ENCODE results near the gene ORAI1. TPM values are rescaled to one million over a fixed set of nuclear protein-coding genes. Genes with fewer than 3 reads are reported as not detected.

The ORAI1 gene
- total and polyA plus RNA-seq, 2 of the 13 experiments (the other 11 are each of a cell fraction or from before 2014, with no cell fraction given) = 9.2 to 17.2 TPM

DNA sequence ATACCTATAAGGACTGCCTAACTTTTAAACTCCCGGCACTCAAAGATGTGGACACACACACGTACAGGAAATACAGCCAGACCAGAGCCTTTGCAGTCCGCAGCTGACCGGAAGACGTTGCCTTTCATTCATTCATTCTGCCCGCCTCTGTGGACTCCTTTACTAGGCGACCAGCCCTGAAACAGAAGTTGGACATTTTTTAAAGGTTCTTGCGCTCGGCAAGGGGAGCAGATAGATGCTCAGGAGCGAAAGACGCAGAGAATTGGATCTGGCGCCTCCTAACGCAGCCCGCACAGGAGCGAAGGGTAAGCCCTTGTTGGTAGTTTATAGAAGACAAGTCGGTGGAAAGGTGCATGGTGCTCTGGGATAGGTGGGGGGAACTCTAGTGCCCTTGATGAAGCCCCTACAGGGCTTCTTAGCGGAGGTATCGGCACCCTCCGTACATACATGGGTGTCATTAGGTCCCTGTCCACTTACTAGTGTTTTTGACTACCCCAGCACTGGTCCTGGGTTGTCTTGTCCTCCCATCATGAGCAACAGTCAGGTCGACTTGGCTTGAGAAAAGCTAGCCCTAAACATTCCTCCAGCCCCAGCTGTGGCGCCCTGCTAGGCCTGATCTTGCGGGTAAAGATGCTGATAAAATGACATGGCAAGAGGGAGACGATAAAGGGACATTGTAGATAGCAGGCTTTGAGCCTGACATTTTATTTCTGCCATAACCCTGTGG is 45.2 kb upstream of the ORAI1 start, which contains the start of gene KDM2B (continued):
- TF ChIP-seq, protein P1, sequence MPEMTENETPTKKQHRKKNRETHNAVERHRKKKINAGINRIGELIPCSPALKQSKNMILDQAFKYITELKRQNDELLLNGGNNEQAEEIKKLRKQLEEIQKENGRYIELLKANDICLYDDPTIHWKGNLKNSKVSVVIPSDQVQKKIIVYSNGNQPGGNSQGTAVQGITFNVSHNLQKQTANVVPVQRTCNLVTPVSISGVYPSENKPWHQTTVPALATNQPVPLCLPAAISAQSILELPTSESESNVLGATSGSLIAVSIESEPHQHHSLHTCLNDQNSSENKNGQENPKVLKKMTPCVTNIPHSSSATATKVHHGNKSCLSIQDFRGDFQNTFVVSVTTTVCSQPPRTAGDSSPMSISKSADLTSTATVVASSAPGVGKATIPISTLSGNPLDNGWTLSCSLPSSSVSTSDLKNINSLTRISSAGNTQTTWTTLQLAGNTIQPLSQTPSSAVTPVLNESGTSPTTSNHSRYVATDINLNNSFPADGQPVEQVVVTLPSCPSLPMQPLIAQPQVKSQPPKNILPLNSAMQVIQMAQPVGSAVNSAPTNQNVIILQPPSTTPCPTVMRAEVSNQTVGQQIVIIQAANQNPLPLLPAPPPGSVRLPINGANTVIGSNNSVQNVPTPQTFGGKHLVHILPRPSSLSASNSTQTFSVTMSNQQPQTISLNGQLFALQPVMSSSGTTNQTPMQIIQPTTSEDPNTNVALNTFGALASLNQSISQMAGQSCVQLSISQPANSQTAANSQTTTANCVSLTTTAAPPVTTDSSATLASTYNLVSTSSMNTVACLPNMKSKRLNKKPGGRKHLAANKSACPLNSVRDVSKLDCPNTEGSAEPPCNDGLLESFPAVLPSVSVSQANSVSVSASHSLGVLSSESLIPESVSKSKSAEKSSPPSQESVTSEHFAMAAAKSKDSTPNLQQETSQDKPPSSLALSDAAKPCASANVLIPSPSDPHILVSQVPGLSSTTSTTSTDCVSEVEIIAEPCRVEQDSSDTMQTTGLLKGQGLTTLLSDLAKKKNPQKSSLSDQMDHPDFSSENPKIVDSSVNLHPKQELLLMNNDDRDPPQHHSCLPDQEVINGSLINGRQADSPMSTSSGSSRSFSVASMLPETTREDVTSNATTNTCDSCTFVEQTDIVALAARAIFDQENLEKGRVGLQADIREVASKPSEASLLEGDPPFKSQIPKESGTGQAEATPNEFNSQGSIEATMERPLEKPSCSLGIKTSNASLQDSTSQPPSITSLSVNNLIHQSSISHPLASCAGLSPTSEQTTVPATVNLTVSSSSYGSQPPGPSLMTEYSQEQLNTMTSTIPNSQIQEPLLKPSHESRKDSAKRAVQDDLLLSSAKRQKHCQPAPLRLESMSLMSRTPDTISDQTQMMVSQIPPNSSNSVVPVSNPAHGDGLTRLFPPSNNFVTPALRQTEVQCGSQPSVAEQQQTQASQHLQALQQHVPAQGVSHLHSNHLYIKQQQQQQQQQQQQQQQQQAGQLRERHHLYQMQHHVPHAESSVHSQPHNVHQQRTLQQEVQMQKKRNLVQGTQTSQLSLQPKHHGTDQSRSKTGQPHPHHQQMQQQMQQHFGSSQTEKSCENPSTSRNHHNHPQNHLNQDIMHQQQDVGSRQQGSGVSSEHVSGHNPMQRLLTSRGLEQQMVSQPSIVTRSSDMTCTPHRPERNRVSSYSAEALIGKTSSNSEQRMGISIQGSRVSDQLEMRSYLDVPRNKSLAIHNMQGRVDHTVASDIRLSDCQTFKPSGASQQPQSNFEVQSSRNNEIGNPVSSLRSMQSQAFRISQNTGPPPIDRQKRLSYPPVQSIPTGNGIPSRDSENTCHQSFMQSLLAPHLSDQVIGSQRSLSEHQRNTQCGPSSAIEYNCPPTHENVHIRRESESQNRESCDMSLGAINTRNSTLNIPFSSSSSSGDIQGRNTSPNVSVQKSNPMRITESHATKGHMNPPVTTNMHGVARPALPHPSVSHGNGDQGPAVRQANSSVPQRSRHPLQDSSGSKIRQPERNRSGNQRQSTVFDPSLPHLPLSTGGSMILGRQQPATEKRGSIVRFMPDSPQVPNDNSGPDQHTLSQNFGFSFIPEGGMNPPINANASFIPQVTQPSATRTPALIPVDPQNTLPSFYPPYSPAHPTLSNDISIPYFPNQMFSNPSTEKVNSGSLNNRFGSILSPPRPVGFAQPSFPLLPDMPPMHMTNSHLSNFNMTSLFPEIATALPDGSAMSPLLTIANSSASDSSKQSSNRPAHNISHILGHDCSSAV (CRISPR knock-in tag; IDR thresholded peaks at IDR 0.05; ENCODE audit: borderline replicate concordance) = 0 out of 2 replicates have a peak, but pooled peaks have one; percentile 52
- no peak for TF ChIP-seq NCOA5 (CRISPR knock-in tag; IDR thresholded peaks at IDR 0.05)
- no peak for TF ChIP-seq ZNF143 (CRISPR knock-in tag; IDR thresholded peaks at IDR 0.05)
- TF ChIP-seq ZNF296 (CRISPR knock-in tag; conservative IDR thresholded peaks at IDR 0.05) = no peak
- TF ChIP-seq ARHGAP35 (CRISPR knock-in tag; IDR thresholded peaks at IDR 0.05; ENCODE audit: borderline replicate concordance) = no peak
- TF ChIP-seq ZNF619 (CRISPR knock-in tag; IDR thresholded peaks at IDR 0.05) = no peak
- no peak for TF ChIP-seq ZNF720 (CRISPR knock-in tag; IDR thresholded peaks at IDR 0.05)
- no peak for TF ChIP-seq KDM3A (CRISPR knock-in tag; IDR thresholded peaks at IDR 0.05; ENCODE audit: low read depth)
- TF ChIP-seq, protein P2, sequence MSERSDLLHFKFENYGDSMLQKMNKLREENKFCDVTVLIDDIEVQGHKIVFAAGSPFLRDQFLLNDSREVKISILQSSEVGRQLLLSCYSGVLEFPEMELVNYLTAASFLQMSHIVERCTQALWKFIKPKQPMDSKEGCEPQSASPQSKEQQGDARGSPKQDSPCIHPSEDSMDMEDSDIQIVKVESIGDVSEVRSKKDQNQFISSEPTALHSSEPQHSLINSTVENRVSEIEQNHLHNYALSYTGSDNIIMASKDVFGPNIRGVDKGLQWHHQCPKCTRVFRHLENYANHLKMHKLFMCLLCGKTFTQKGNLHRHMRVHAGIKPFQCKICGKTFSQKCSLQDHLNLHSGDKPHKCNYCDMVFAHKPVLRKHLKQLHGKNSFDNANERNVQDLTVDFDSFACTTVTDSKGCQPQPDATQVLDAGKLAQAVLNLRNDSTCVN (CRISPR knock-in tag; IDR thresholded peaks at IDR 0.05; ENCODE audit: borderline replicate concordance) = no peak
- 0 out of 2 replicates have a peak, but pooled peaks have one; percentile 27 for TF ChIP-seq MIER2 (CRISPR knock-in tag; IDR thresholded peaks at IDR 0.05)
- no peak for TF ChIP-seq ZNF781 (CRISPR knock-in tag; IDR thresholded peaks at IDR 0.05; ENCODE audit: borderline replicate concordance, not compliant biosample characterization)
- TF ChIP-seq KDM5B (CRISPR knock-in tag; IDR thresholded peaks at IDR 0.05; ENCODE audit: borderline replicate concordance) = no peak
- TF ChIP-seq ZFP41 (CRISPR knock-in tag; IDR thresholded peaks at IDR 0.05; ENCODE audit: borderline replicate concordance) = no peak
- no peak for TF ChIP-seq RFX1 (IDR thresholded peaks at IDR 0.05)
- no peak for TF ChIP-seq ZNF260 (CRISPR knock-in tag; IDR thresholded peaks at IDR 0.05; ENCODE audit: borderline replicate concordance, low read depth)
- no peak for TF ChIP-seq SNRNP70 (IDR thresholded peaks at IDR 0.05; ENCODE audit: low read depth, low read length)
- no peak for TF ChIP-seq FOXO1 (CRISPR knock-in tag; IDR thresholded peaks at IDR 0.05)
- TF ChIP-seq, protein P3, sequence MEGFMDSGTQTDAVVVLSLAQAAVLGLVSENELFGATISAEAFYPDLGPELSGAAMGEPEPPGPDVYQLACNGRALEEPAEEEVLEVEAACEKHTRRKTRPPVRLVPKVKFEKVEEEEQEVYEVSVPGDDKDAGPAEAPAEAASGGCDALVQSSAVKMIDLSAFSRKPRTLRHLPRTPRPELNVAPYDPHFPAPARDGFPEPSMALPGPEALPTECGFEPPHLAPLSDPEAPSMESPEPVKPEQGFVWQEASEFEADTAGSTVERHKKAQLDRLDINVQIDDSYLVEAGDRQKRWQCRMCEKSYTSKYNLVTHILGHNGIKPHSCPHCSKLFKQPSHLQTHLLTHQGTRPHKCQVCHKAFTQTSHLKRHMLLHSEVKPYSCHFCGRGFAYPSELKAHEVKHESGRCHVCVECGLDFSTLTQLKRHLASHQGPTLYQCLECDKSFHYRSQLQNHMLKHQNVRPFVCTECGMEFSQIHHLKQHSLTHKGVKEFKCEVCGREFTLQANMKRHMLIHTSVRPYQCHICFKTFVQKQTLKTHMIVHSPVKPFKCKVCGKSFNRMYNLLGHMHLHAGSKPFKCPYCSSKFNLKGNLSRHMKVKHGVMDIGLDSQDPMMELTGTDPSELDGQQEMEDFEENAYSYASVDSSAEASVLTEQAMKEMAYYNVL (CRISPR knock-in tag; IDR thresholded peaks at IDR 0.05; ENCODE audit: borderline replicate concordance) = peak; percentile 36; the same call in 1 of the 2 replicates
